ENCODE measurements around the gene CCDC9.
"Not testable (repeated sequence)": the region's sequence is repeated elsewhere in the genome, so short reads cannot be mapped to it uniquely, and the experiment has no call there.

CCDC9 gene

GRCh38 chr19:47283405-47284059 is 27.2 kb downstream of the CCDC9 start:
- DNase-seq (ENCODE audit: low read depth in 2 of 2, low spot score in 1 of 2): no peak

- no peak for DNase-seq (ENCODE audit: low read depth in 2 of 2, low spot score in 1 of 2)
Observed at GRCh38 chr19:47284324-47284899, 28.1 kb downstream of the CCDC9 start.

- peak; percentile 53 to 57 for DNase-seq (ENCODE audit: low read depth in 2 of 2, low spot score in 1 of 2)
Observed at GRCh38 chr19:47296036-47296435, 39.7 kb downstream of the CCDC9 start.

GRCh38 chr19:47300867-47301266 is 44.5 kb downstream of the CCDC9 start:
- DNase-seq (ENCODE audit: low read depth in 2 of 2, low spot score in 1 of 2): not testable (repeated sequence)

- DNase-seq (ENCODE audit: low read depth in 2 of 2, low spot score in 1 of 2): no peak
Observed at GRCh38 chr19:47302249-47302648, 45.9 kb downstream of the CCDC9 start.

GRCh38 chr19:47303966-47304365 is 47.6 kb downstream of the CCDC9 start:
- DNase-seq (ENCODE audit: low read depth in 2 of 2, low spot score in 1 of 2): no peak

GRCh38 chr19:47305309-47305751 is 49.0 kb downstream of the CCDC9 start:
- DNase-seq (ENCODE audit: low read depth in 2 of 2, low spot score in 1 of 2): peak; percentile 32 to 35

- DNase-seq (ENCODE audit: low read depth in 2 of 2, low spot score in 1 of 2): no peak
Observed at GRCh38 chr19:47306303-47306702, 50.0 kb downstream of the CCDC9 start.

GRCh38 chr19:47309038-47309437 is 52.7 kb downstream of the CCDC9 start:
- no peak for DNase-seq (ENCODE audit: low read depth in 2 of 2, low spot score in 1 of 2)

GRCh38 chr19:47309608-47310007 is 53.3 kb downstream of the CCDC9 start, which contains the start of gene C5AR1:
TSS of gene C5AR1 (plus strand) at chr19:47309861. CDS start at chr19:47309896, 35 bp downstream.
- DNase-seq (ENCODE audit: low read depth in 2 of 2, low spot score in 1 of 2): no peak

- DNase-seq (ENCODE audit: low read depth in 2 of 2, low spot score in 1 of 2): no peak
Observed at GRCh38 chr19:47310323-47310722, 54.0 kb downstream of the CCDC9 start.

GRCh38 chr19:47310819-47311218 is 54.5 kb downstream of the CCDC9 start:
- no peak for DNase-seq (ENCODE audit: low read depth in 2 of 2, low spot score in 1 of 2)

- no peak for DNase-seq (ENCODE audit: low read depth in 2 of 2, low spot score in 1 of 2)
Observed at GRCh38 chr19:47312366-47313006, 56.2 kb downstream of the CCDC9 start.

- no peak for DNase-seq (ENCODE audit: low read depth in 2 of 2, low spot score in 1 of 2)
Observed at GRCh38 chr19:47313754-47314295, 57.5 kb downstream of the CCDC9 start.

- DNase-seq (ENCODE audit: low read depth in 2 of 2, low spot score in 1 of 2): no peak
Observed at GRCh38 chr19:47315125-47315821, 58.9 kb downstream of the CCDC9 start.

- no peak for DNase-seq (ENCODE audit: low read depth in 2 of 2, low spot score in 1 of 2)
Observed at GRCh38 chr19:47316513-47316912, 60.2 kb downstream of the CCDC9 start.

GRCh38 chr19:47319923-47320871 is 63.9 kb downstream of the CCDC9 start:
- no peak for DNase-seq (ENCODE audit: low read depth in 2 of 2, low spot score in 1 of 2)
